Glomerular visceral epithelial cell (primary cell): ENCODE results near the gene SGSM1.
"Not testable (repeated sequence)": the region's sequence is repeated elsewhere in the genome, so short reads cannot be mapped to it uniquely, and the experiment has no call there.

Source experiments
- DNase-seq: peaks from one replicate; pipeline ENCODE4 v3.0.0-alpha.2; 2016; ENCODE audit errors: extremely low spot score

SGSM1 gene

GRCh38 chr22:24837517-24837916 is 31.5 kb downstream of the SGSM1 start:
- DNase-seq = not testable (repeated sequence)

- no peak for DNase-seq
Observed at GRCh38 chr22:24841261-24841660, 35.2 kb downstream of the SGSM1 start.

GRCh38 chr22:24843048-24843447 is 37.0 kb downstream of the SGSM1 start:
- DNase-seq = no peak

GRCh38 chr22:24845041-24845898 is 39.3 kb downstream of the SGSM1 start:
- no peak for DNase-seq

GRCh38 chr22:24847490-24847889 is 41.5 kb downstream of the SGSM1 start:
- no peak for DNase-seq

GRCh38 chr22:24848559-24849168 is 42.7 kb downstream of the SGSM1 start:
- DNase-seq = no peak

- no peak for DNase-seq
Observed at GRCh38 chr22:24855794-24856193, 49.8 kb downstream of the SGSM1 start.

- no peak for DNase-seq
Observed at GRCh38 chr22:24857576-24857975, 51.6 kb downstream of the SGSM1 start.

GRCh38 chr22:24859587-24859986 is 53.6 kb downstream of the SGSM1 start:
- no peak for DNase-seq

- DNase-seq = no peak
Observed at GRCh38 chr22:24865508-24865907, 59.5 kb downstream of the SGSM1 start.

GRCh38 chr22:24867323-24868022 is 61.5 kb downstream of the SGSM1 start:
- DNase-seq = no peak

- no peak for DNase-seq
Observed at GRCh38 chr22:24868979-24869378, 63.0 kb downstream of the SGSM1 start.

GRCh38 chr22:24871611-24872205 is 65.7 kb downstream of the SGSM1 start:
- no peak for DNase-seq

GRCh38 chr22:24873226-24873625 is 67.2 kb downstream of the SGSM1 start:
- DNase-seq = no peak

- peak; percentile 5 for DNase-seq
Observed at GRCh38 chr22:24875862-24876506, 70.0 kb downstream of the SGSM1 start.

- no peak for DNase-seq
Observed at GRCh38 chr22:24876700-24877099, 70.7 kb downstream of the SGSM1 start.

- DNase-seq = no peak
Observed at GRCh38 chr22:24878969-24879368, 73.0 kb downstream of the SGSM1 start.

GRCh38 chr22:24883432-24883831 is 77.4 kb downstream of the SGSM1 start:
- DNase-seq = no peak

- no peak for DNase-seq
Observed at GRCh38 chr22:24887260-24887659, 81.2 kb downstream of the SGSM1 start.

GRCh38 chr22:24893341-24894070 is 87.5 kb downstream of the SGSM1 start:
- no peak for DNase-seq
